Ascending aorta (tissue), 2 donors: ENCODE measurements around the gene LRIF1. TPM values are rescaled to one million over a fixed set of nuclear protein-coding genes. Genes with fewer than 3 reads are reported as not detected.

Experiments used
- DNase-seq, 2 donors: peaks; one replicate each; pipeline ENCODE4 v3.0.0-alpha.2; 2019; ENCODE audit warnings: low spot score in 2 of 2
- H3K27ac ChIP-seq, 2 donors: fragments of 200-600 bp; sonication (generic); one replicate each; pipeline ENCODE4 v1.5.1; 2016 to 2017; ENCODE audit warnings: mild to moderate bottlenecking in 1 of 2
- H3K27me3 ChIP-seq: fragments of 200-600 bp; sonication (generic); one replicate; pipeline ENCODE4 v1.5.1; 2017
- H3K36me3 ChIP-seq, 2 donors: fragments of 200-600 bp; sonication (generic); one replicate each; pipeline ENCODE4 v1.5.1; 2016
- H3K4me1 ChIP-seq, 2 donors: fragments of 200-600 bp; sonication (generic); one replicate each; pipeline ENCODE4 v1.5.1; 2016 to 2017; ENCODE audit warnings: mild to moderate bottlenecking in 1 of 2
- H3K4me3 ChIP-seq, 2 donors: fragments of 200-600 bp; sonication (generic); one replicate each; pipeline ENCODE4 v1.5.1; 2016 to 2017; ENCODE audit warnings: mild to moderate bottlenecking in 1 of 2
- H3K9me3 ChIP-seq, 2 donors: fragments of 200-600 bp; sonication (generic); one replicate each; pipeline ENCODE4 v1.5.1; 2016
- intact Hi-C: fragments of 100-400 bp; cut with DNase I; formaldehyde crosslinking; loops from one replicate; pipeline ENCODE4 v1.15.1; 2023
- total RNA-seq: library from RNA; depleted of rRNA; stranded (reverse); fragments of >200 nt; gene quantifications from one replicate; pipeline ENCODE4 v1.1.0, GENCODE V29; 2016
- TF ChIP-seq, protein P1 (sequence below), 3 experiments: fragments of 200-600 bp in 2 of 3; fragments of 450-650 bp in 1 of 3; sonication (generic) in 2 of 3; IDR thresholded peaks; one replicate each; pipeline ENCODE4 v1.5.1; 2016 to 2019; ENCODE audit warnings: antibody characterized with exemption in 3 of 3, mild to moderate bottlenecking in 1 of 3, moderate library complexity in 1 of 3

LRIF1 gene
- total RNA-seq, 1 donor from 2014 or later, result 3.5 TPM

DNA sequence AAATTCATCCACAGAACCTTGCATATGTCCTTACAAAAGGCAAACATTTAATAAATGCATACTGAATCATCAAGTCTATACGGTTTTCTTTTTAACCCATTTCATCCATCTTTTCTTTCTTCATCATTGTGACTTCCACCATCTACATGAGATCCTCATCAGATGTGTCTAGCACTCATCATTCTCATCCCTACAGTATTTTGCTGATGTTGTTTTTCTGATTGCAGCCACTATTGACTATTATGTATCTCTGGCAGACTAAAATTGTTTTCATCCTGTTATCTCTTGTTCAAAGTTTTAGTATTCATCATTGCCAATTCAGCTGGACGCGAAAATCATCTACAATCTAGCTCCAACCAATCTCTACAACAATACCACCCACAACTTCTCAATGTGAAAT, 5.9 kb downstream of the LRIF1 start:
- Histone ChIP-seq H3K4me3 (no peak overlapping the region), H3K36me3 (peaks cover 0 to 6% of the 10 kb centered on the region in 2 donors), H3K9me3 (peaks cover 11 to 72% of the 10 kb centered on the region in 2 donors), H3K27me3 (no peaks in the 10 kb centered on the region), H3K4me1 (no peaks in the 10 kb centered on the region), H3K27ac (no peak overlapping the region)
- no peak for DNase-seq
- intact Hi-C loops, result no loop called here
- TF ChIP-seq, protein P1, sequence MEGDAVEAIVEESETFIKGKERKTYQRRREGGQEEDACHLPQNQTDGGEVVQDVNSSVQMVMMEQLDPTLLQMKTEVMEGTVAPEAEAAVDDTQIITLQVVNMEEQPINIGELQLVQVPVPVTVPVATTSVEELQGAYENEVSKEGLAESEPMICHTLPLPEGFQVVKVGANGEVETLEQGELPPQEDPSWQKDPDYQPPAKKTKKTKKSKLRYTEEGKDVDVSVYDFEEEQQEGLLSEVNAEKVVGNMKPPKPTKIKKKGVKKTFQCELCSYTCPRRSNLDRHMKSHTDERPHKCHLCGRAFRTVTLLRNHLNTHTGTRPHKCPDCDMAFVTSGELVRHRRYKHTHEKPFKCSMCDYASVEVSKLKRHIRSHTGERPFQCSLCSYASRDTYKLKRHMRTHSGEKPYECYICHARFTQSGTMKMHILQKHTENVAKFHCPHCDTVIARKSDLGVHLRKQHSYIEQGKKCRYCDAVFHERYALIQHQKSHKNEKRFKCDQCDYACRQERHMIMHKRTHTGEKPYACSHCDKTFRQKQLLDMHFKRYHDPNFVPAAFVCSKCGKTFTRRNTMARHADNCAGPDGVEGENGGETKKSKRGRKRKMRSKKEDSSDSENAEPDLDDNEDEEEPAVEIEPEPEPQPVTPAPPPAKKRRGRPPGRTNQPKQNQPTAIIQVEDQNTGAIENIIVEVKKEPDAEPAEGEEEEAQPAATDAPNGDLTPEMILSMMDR (IDR thresholded peaks at IDR 0.05), result no peak

DNA sequence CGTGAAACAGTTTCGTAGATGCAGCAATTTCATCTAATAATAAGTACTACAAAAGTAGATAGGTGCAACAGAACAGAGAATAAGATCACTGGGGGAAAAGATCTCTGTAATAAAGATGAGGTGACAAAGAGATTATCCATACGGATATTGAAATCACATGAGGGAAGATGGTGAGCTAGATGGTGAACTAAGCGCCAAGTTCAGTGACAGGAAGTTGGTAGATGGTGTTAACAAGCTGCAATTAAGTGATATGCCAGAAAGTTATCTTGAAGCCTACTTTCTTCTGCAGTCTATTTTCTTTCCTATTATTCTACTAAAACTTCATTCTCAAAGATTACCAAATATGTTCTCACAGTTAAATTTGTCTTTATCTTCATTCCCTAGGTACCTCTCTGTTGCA, 7.1 kb downstream of the LRIF1 start:
- no peak overlapping the region for H3K27ac ChIP-seq
- peaks cover 14 to 75% of the 10 kb centered on the region in 2 donors for H3K9me3 ChIP-seq
- no peak overlapping the region for H3K4me3 ChIP-seq
- H3K36me3 ChIP-seq, result peaks cover 6 to 17% of the 10 kb centered on the region in 2 donors
- intact Hi-C loops, result no loop called here
- TF ChIP-seq, protein P1 (IDR thresholded peaks at IDR 0.05), result no peak
- H3K27me3 ChIP-seq, result no peaks in the 10 kb centered on the region
- H3K4me1 ChIP-seq, result no peaks in the 10 kb centered on the region
- DNase-seq, result no peak

DNA sequence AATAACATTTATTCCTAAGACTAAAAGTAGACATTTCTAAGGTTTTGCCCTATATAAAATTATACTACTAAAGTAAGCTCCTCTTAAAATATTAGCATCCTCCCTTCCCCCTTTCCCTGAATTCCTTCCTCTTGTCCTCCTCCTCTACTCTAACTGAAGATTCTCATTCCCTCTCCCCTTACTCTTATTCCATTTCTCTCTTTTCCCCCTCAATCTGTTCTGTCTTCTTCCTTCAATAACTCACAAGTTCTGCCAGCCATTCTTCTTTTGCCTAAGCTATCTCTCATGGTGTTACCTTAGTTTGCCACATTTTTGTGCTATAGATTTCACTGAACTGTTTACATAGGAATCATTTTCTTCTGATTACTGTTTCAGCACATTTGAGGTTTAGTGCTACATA, 10.7 kb downstream of the LRIF1 start:
- TF ChIP-seq, protein P1 (IDR thresholded peaks at IDR 0.05), result no peak
- Histone ChIP-seq H3K4me3 (no peak overlapping the region), H3K36me3 (peaks cover 22 to 45% of the 10 kb centered on the region in 2 donors), H3K9me3 (peaks cover 14 to 83% of the 10 kb centered on the region in 2 donors), H3K4me1 (no peaks in the 10 kb centered on the region), H3K27ac (no peak overlapping the region), H3K27me3 (no peaks in the 10 kb centered on the region)
- DNase-seq, result no peak
- intact Hi-C loops, result no loop called here

DNA sequence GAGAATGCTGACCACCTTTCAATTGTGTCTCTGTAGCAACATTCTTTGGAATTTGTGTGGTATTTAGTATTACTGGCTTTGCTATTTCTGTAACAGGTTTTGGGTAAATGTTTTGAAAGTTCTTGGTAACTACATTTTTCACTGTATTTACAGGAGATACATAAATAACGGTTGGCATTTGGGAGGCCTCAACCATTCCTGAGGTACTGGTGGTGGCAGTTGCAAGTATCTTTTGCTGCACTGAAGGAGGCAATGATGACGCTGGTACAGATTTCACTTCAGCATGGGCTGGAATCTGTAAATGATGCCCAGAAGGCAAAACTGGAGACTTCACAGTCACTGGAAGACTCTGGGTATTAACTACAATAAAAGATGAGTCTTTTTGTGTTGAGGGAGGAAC, 11.7 kb downstream of the LRIF1 start:
- H3K36me3 ChIP-seq, result peaks cover 24 to 55% of the 10 kb centered on the region in 2 donors
- intact Hi-C loops, result no loop called here
- TF ChIP-seq, protein P1 (IDR thresholded peaks at IDR 0.05), result no peak
- DNase-seq, result no peak
- H3K4me1 ChIP-seq, result no peaks in the 10 kb centered on the region
- H3K27me3 ChIP-seq, result no peaks in the 10 kb centered on the region
- no peak overlapping the region for H3K27ac ChIP-seq
- peaks cover 14 to 81% of the 10 kb centered on the region in 2 donors for H3K9me3 ChIP-seq
- no peak overlapping the region for H3K4me3 ChIP-seq

DNA sequence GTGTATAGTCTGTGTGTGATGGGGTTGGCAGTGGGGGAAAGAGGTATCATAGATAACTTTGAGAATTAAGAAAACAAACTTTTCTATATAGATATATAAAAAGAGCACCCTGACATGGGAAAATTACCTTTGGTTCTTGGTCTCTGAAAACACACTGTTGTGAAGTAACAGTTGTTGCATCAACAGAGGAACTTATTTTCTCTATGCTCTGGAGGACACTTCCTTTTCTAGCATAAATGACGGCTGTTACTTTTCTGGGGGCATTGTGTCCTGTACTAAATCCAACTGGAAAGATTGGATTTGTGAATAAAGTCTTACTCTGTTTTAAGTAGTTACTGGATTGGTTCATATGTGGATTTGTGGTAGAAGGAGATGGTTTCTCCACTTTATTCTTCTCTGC, 12.6 kb downstream of the LRIF1 start:
- peaks cover 24 to 55% of the 10 kb centered on the region in 2 donors for H3K36me3 ChIP-seq
- H3K4me1 ChIP-seq, result no peaks in the 10 kb centered on the region
- TF ChIP-seq, protein P1 (IDR thresholded peaks at IDR 0.05), result no peak
- no peak for DNase-seq
- H3K27me3 ChIP-seq, result no peaks in the 10 kb centered on the region
- intact Hi-C loops, result no loop called here
- H3K27ac ChIP-seq, result no peak overlapping the region
- H3K4me3 ChIP-seq, result no peak overlapping the region
- H3K9me3 ChIP-seq, result peaks cover 14 to 80% of the 10 kb centered on the region in 2 donors
